ENCODE results near the gene FANCC.

FANCC gene

DNA sequence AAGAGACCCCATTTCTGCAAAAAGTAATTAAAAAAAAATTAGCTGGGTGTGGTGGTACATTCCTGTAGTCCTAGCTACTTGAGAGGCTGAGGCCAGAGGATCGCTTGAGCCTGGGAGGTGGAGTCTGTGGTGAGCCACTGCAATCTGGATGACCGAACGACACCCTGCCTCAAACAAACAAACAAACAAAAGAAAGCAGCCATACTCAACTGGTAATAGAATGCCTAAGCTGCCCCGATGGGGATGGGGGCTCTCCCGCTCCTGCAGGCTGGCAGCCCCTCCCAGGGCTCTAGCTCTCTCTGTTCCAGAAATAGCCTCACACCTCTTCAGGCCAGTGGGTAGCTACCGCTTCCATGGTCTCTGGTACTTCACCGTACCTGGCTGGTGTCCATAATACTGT is 241.8 kb downstream of the FANCC start:
- TF ChIP-seq, protein P1, sequence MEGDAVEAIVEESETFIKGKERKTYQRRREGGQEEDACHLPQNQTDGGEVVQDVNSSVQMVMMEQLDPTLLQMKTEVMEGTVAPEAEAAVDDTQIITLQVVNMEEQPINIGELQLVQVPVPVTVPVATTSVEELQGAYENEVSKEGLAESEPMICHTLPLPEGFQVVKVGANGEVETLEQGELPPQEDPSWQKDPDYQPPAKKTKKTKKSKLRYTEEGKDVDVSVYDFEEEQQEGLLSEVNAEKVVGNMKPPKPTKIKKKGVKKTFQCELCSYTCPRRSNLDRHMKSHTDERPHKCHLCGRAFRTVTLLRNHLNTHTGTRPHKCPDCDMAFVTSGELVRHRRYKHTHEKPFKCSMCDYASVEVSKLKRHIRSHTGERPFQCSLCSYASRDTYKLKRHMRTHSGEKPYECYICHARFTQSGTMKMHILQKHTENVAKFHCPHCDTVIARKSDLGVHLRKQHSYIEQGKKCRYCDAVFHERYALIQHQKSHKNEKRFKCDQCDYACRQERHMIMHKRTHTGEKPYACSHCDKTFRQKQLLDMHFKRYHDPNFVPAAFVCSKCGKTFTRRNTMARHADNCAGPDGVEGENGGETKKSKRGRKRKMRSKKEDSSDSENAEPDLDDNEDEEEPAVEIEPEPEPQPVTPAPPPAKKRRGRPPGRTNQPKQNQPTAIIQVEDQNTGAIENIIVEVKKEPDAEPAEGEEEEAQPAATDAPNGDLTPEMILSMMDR (IDR thresholded peaks at IDR 0.05; ENCODE audit: unreplicated experiment in 3 of 3) = no peak
- Mint-ChIP-seq H3K4me1 (peaks cover 56% of the 10 kb centered on the region), H3K36me3 (ENCODE audit: low read depth) (peaks cover 30% of the 10 kb centered on the region), H3K27me3 (ENCODE audit: low read depth) (no peaks in the 10 kb centered on the region), H3K27ac (peak overlapping the region in 1 of 3 experiments; percentile 47), H3K4me3 (no peak overlapping the region), H3K9me3 (no peaks in the 10 kb centered on the region)

DNA sequence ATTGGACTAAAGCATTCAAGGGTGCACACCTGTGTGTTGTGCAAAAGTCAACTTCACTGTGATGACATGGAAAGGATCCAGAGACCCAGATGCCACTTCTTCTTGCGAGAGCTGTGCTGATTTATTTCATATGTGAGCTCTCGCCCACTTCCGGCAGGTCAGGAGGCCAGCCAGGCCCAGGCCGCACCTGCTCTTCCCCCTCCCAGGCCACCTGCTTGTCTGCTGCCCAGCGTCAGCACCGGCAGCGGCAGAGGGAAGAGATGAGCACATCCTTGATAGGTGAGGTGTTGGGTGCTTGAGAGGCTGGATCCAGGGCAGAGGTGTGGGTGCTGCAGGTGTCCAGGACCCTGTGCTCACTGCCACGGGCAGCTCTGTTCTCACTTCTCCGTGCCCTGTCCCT is 242.9 kb downstream of the FANCC start:
- TF ChIP-seq, protein P1 (IDR thresholded peaks at IDR 0.05; ENCODE audit: unreplicated experiment in 3 of 3) = no peak
- H3K27me3 Mint-ChIP-seq (ENCODE audit: low read depth) = no peaks in the 10 kb centered on the region
- peaks cover 31% of the 10 kb centered on the region for H3K36me3 Mint-ChIP-seq (ENCODE audit: low read depth)
- peaks cover 63% of the 10 kb centered on the region for H3K4me1 Mint-ChIP-seq
- H3K27ac Mint-ChIP-seq = peak overlapping the region; percentile 46 to 71 (median 47)
- no peak overlapping the region for H3K4me3 Mint-ChIP-seq
- H3K9me3 Mint-ChIP-seq = no peaks in the 10 kb centered on the region

DNA sequence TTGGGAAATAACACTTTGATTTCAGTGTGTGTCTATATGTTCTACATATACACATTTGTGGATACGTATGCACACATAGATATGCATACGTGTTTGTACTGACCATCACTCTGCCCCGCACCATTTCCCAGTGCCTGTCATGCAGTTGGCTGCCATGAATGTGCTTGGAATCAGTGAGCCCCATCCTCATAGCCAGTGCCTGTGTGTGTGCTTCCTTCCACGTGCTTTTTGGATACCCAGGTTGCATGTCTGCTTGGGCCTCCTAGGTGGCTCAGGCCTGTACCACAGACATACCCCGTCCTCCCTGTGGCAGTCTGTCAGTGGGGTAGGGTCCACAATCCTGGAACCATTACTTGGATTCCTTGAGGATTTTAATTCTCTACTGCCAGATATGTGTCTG is 243.6 kb downstream of the FANCC start:
- no peaks in the 10 kb centered on the region for H3K9me3 Mint-ChIP-seq
- H3K4me3 Mint-ChIP-seq = no peak overlapping the region
- TF ChIP-seq, protein P1 (IDR thresholded peaks at IDR 0.05; ENCODE audit: unreplicated experiment in 3 of 3) = no peak
- peak overlapping the region in 1 of 3 experiments; percentile 71 for H3K27ac Mint-ChIP-seq
- peaks cover 30% of the 10 kb centered on the region for H3K36me3 Mint-ChIP-seq (ENCODE audit: low read depth)
- H3K27me3 Mint-ChIP-seq (ENCODE audit: low read depth) = no peaks in the 10 kb centered on the region
- peaks cover 62% of the 10 kb centered on the region for H3K4me1 Mint-ChIP-seq

- Mint-ChIP-seq H3K4me1 (peaks cover 62% of the 10 kb centered on the region), H3K36me3 (ENCODE audit: low read depth) (peaks cover 38% of the 10 kb centered on the region), H3K27me3 (ENCODE audit: low read depth) (no peaks in the 10 kb centered on the region), H3K4me3 (no peak overlapping the region), H3K9me3 (no peaks in the 10 kb centered on the region), H3K27ac (peak overlapping the region in 1 of 3 experiments; percentile 28)
- TF ChIP-seq, protein P1 (IDR thresholded peaks at IDR 0.05; ENCODE audit: unreplicated experiment in 3 of 3) = peak in 1 of 3 experiments; percentile 13
These were observed 244.4 kb downstream of the FANCC start for GRCh38 chr9:95073042-95073607.

DNA sequence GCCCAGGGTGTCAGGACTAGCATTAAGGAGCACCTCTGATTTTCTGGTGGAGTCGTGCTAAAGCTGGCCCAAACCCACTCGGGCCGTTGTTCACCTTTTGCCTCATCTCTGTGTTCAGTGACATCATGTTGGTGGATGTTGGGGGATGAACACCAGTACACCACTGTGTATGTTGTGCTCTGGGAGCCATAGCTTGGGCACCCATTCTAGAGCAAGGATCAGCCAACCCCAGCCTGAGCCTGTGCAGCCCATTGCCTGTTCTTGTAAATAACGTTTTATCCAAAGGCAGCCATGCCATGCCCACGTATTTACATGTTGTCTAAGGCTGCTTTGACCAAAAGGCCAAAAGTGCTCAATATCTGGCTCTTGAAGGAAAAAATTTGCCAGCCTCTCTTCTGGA is 245.6 kb downstream of the FANCC start:
- no peak overlapping the region for H3K27ac Mint-ChIP-seq
- H3K9me3 Mint-ChIP-seq = no peaks in the 10 kb centered on the region
- peaks cover 43% of the 10 kb centered on the region for H3K36me3 Mint-ChIP-seq (ENCODE audit: low read depth)
- no peaks in the 10 kb centered on the region for H3K27me3 Mint-ChIP-seq (ENCODE audit: low read depth)
- no peak overlapping the region for H3K4me3 Mint-ChIP-seq
- peaks cover 53% of the 10 kb centered on the region for H3K4me1 Mint-ChIP-seq
- TF ChIP-seq, protein P1 (IDR thresholded peaks at IDR 0.05; ENCODE audit: unreplicated experiment in 3 of 3) = no peak

GRCh38 chr9:95071450-95071849 is 246.1 kb downstream of the FANCC start:
- no peak overlapping the region for H3K4me3 Mint-ChIP-seq
- peaks cover 44% of the 10 kb centered on the region for H3K36me3 Mint-ChIP-seq (ENCODE audit: low read depth)
- no peaks in the 10 kb centered on the region for H3K27me3 Mint-ChIP-seq (ENCODE audit: low read depth)
- no peaks in the 10 kb centered on the region for H3K9me3 Mint-ChIP-seq
- peaks cover 48% of the 10 kb centered on the region for H3K4me1 Mint-ChIP-seq
- H3K27ac Mint-ChIP-seq = no peak overlapping the region
- TF ChIP-seq, protein P1 (IDR thresholded peaks at IDR 0.05; ENCODE audit: unreplicated experiment in 3 of 3) = no peak

All from nephron (organoid).